Mucosa of gallbladder (tissue), 1 donor: Measurements from ENCODE around the gene MYLK. TPM values are rescaled to one million over a fixed set of nuclear protein-coding genes. Genes with fewer than 3 reads are reported as not detected.
"Not testable (repeated sequence)": the region's sequence is repeated elsewhere in the genome, so short reads cannot be mapped to it uniquely, and the experiment has no call there.

Experiments used
- DNase-seq: peaks from one replicate; pipeline ENCODE4 v3.0.0-alpha.2; 2020; ENCODE audit warnings: low spot score
- total RNA-seq: library from RNA; stranded (reverse); gene quantifications from one replicate; pipeline ENCODE4 v1.2.1, GENCODE V29; 2021
- donor health status: DM: no; HTN: no; CAD: no.

Gene MYLK, protein sequence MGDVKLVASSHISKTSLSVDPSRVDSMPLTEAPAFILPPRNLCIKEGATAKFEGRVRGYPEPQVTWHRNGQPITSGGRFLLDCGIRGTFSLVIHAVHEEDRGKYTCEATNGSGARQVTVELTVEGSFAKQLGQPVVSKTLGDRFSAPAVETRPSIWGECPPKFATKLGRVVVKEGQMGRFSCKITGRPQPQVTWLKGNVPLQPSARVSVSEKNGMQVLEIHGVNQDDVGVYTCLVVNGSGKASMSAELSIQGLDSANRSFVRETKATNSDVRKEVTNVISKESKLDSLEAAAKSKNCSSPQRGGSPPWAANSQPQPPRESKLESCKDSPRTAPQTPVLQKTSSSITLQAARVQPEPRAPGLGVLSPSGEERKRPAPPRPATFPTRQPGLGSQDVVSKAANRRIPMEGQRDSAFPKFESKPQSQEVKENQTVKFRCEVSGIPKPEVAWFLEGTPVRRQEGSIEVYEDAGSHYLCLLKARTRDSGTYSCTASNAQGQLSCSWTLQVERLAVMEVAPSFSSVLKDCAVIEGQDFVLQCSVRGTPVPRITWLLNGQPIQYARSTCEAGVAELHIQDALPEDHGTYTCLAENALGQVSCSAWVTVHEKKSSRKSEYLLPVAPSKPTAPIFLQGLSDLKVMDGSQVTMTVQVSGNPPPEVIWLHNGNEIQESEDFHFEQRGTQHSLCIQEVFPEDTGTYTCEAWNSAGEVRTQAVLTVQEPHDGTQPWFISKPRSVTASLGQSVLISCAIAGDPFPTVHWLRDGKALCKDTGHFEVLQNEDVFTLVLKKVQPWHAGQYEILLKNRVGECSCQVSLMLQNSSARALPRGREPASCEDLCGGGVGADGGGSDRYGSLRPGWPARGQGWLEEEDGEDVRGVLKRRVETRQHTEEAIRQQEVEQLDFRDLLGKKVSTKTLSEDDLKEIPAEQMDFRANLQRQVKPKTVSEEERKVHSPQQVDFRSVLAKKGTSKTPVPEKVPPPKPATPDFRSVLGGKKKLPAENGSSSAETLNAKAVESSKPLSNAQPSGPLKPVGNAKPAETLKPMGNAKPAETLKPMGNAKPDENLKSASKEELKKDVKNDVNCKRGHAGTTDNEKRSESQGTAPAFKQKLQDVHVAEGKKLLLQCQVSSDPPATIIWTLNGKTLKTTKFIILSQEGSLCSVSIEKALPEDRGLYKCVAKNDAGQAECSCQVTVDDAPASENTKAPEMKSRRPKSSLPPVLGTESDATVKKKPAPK (N-terminal part only)
- total RNA-seq = 671 TPM

GRCh38 chr3:123884203-123884831, at the start of gene MYLK:
MYLK (minus strand) TSS chr3:123884332; CDS start chr3:123793841, 90,491 bp downstream.
- DNase-seq = peak; percentile 21

- DNase-seq = no peak
Measured at GRCh38 chr3:123930445-123930844, 46.3 kb upstream of the MYLK start.

DNA sequence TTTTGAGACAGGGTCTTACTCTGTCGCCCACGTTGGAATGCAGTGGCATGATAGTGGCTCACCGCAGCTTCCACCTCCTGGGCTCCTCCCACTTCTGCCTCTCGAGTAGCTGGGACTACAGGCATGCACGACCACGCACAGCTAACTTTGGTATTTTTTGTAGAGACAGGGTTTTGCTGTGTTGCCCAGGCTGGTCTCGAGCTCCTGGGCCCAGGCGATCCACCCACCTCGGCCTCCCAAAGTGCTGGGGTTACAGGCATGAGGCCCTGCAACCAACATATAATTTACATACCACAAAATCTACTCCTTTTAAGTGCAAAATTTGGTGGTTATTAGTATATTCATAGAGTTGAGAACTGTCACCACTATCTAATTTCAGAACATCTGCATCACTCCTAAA, 45.2 kb upstream of the MYLK start:
- DNase-seq = no peak

DNA sequence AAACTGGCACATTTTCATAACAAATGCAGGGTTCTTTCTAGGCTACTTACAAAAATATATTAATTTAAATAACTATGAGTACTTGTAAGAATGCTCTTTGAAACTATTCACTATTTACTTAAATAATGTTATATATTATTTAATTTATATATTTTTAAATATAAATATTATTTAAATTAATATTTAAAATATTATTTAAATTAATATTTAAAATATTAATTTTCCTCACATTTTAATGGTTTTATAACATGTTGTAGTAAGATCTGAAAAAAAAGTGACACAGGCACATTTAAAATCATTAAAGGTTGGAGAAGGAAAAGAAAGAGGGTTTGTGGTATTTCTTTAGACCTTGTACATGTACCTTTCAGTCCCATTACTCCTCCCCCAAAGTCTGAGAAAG, 42.3 kb upstream of the MYLK start:
- no peak for DNase-seq

DNA sequence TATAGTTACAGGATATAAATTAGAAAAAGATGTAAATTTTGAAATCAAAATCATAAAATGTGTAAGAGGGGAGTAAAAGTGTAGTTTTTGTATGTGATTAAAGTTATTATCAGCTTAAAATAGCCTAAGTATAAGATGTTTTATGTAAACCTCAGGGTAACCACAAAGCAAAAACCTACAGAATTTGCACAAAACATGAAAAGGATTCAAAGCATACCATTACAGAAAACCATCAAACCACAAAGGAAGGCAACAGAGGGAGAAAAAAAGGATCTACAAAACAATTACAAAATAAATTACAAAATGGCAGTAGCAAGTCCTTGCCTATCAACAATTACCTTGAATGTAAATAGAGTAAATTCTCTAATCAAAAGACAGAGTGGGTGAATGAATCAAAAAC, 36.7 kb upstream of the MYLK start:
- DNase-seq = no peak

GRCh38 chr3:123920383-123920782, 36.3 kb upstream of the MYLK start:
- no peak for DNase-seq

GRCh38 chr3:123919353-123919752, 35.2 kb upstream of the MYLK start:
- DNase-seq = no peak

DNA sequence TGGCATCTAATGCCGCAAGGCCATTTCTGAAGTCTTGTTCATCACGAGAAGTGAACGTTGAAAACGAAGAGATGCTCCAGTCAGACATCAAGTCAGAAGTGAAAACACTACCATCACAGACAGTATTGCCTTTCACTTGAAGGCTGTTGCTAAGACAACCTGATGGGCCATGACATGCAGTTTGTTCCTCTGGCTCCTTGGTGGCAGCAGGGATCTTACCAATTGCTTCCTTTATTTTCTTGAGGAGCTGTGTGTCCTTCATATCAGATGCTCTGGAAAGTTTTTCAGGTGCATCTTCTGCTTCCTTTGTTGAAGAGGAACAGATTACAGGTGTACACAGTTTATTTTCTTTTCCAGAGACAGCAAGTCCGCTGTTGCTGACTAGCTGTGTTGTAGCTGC, 30.7 kb upstream of the MYLK start:
- DNase-seq = no peak

GRCh38 chr3:123909785-123910184, 25.7 kb upstream of the MYLK start:
- DNase-seq = no peak

DNA sequence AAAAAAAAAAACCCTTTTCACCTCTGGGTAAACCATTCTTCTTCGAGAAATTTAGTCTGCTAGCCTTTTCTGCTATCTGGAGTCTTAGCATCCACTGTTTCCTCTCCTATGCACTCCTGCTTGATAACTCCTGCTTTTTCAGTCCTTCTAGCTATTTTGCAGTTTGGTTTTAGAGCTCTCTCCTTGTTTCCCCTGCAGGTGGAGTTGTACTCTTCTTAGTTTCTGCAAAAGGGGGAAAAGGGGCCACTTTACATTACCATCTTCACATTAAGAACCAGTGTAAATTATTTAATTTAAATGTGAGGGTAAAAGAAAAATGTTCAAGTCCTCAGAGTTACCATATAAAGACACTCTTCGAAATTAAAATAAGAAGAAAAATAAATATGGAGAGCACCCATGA, 23.6 kb upstream of the MYLK start:
- DNase-seq = no peak

DNA sequence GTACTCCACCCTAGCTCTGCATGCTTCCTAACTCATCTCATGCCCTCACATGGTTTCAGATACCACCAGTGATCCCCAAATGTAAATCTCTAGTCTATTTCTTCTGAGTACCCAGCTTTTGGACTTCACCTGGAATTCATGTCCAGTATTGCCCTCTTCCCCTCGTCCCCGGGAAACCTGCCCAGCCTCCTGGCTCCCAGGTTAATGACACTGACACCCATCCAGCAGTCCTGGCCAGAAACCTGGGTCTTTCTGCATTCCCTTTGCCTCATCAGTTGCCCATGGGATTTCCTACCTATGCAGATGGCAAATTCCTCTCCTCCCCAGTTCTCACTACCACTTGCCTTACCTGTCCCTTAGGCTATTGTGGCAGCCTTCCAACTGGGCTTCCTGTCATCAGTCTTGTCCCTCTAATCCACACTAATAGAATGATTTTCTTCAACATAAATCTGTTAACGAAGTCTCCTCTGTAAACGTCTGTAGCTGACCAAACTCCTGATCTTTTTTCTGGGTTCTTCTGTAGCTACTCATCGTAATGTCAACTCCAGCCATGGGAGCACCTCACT, 15.3 kb upstream of the MYLK start:
- DNase-seq = no peak

GRCh38 chr3:123893012-123893411, 8.9 kb upstream of the MYLK start:
- DNase-seq = no peak

DNA sequence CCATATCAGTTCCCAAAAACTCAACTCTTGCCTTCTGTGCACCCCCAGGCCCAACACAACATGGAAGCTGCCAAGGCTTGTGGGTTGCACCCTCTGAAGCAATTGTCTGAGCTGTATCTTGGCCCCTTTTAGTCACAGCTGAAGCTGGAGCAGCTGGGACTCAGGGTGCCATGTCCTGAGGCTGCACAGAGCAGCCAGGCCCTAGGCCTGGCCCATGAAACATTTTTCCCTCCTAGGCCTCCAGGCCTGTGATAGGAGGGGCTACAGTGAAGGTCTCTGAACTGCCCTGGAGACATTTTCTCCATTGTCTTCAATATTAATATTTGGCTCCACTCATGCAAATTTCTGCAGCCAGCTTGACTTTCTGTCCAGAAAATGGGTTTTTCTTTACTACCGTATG, 8.1 kb upstream of the MYLK start:
- DNase-seq = no peak

GRCh38 chr3:123890991-123891390, 6.9 kb upstream of the MYLK start:
- not testable (repeated sequence) for DNase-seq

- not testable (repeated sequence) for DNase-seq
Measured at GRCh38 chr3:123890162-123890561, 6.0 kb upstream of the MYLK start.

GRCh38 chr3:123884993-123885392, 861 bp upstream of the MYLK start:
- DNase-seq = no peak

DNA sequence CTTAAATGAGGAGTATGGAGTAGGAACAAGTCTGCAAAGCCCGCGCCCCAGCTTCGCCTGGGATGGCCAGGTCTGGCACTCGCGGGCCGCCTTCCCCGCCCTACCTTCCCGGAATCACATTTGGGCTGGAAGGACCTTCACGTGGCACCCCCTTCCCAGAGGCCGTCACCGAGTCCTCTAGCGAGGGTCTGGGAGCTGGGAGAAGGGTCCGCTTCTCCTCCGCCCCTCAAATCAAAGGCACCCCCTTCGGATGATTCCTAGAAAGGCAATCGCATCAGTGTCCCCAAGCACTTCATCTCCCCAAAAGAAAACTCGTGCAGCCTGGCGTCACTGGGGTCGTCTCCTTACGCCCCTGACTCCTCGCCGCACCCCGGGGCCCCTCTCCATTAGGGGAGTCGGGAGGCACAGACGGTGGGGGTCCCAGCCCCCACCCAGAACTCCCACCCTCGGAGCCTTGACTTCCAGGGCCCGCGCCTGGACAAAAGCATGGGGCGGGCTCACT, 380 bp downstream of the MYLK start:
- DNase-seq = no peak

DNA sequence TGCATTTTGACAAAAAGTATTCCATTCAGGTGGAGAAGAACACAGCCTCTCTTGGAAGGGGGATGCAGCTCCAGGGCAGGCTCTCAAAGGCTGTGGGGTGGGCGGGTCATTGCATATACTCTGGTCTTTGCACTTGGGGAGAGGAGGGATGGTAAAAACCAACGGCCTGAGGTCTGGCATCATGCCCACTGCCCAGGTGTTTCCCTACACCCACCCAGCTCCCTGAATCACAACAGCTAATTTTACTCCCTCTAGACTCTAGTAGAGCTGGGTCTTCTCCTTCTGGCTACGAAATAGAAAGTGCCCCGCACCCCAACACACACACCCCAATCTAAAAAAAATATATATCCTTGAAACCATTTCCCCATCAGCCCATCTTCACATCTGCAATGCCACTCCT, 1.0 kb downstream of the MYLK start:
- DNase-seq = no peak

- no peak for DNase-seq
Measured at GRCh38 chr3:123881771-123882170, 2.4 kb downstream of the MYLK start.

GRCh38 chr3:123880998-123881561, 3.1 kb downstream of the MYLK start:
- no peak for DNase-seq

- DNase-seq = no peak
Measured at GRCh38 chr3:123878807-123879206, 5.3 kb downstream of the MYLK start.
